ENCODE measurements around the gene CTCFL.
"Not testable (repeated sequence)": the region's sequence is repeated elsewhere in the genome, so short reads cannot be mapped to it uniquely, and the experiment has no call there.

The CTCFL gene

DNA sequence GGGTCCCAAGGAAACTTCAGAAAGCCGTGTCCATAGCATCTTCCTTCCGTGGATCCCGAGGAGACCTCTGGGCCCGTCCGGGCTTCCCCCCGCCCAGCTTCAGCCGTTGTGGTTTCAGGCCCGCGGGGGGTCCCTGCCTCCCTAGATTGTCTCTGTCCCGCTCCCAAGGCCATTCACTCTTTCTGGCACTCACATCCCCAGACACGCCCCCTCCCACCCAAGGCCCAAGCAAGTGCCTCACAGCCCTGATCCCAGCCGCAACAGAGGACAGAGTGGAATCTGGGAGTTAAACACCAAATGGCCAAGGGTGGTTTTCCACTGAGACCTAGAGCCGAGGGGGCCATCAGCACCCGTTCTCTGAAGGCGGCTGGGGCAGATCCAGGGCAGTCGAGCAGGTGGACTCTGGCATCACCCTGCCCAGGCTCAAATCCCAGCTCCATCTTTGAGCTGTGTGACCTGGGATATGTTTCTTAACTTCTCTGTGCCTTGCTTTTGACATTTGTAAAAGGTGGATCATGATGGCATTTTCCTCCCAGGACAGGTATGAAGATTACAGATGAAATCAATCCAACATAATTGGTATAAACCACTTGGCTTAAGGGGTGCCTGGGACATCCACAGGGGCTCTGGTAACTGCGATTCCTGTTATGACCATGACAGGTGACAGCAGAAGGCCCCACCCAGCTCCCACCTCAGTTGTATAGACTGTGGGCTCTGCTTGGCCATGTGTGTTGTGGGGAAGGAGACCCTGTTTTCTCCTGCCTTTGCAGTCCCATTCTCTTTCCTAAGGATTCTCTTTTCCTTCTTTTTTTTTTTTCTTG lies 48.1 kb downstream of the CTCFL start:
- no peak for DNase-seq

DNA sequence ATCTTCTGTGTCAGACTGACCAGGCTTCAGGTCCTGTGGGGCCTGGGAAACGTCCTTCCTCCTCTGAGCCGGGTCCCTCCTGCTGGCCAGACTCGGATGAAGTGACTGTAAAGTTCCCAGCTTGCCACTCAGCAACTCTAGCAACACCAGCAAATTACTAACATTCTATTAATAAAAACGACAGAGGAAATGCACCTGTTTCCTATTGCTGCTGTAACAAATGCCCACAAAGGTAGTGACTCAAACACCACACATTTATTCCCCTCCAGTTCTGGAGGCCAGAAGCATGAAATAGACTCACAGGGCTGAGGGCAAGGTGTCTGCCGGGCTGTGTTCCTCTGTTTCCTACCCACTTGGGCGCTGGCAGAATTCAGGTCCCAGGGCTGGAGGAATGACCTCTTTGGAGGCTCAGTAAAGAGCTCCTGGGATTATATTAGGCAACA lies 48.8 kb downstream of the CTCFL start:
- DNase-seq: no peak

- DNase-seq: no peak
These were observed 49.4 kb downstream of the CTCFL start for GRCh38 chr20:57475388-57476083.

DNA sequence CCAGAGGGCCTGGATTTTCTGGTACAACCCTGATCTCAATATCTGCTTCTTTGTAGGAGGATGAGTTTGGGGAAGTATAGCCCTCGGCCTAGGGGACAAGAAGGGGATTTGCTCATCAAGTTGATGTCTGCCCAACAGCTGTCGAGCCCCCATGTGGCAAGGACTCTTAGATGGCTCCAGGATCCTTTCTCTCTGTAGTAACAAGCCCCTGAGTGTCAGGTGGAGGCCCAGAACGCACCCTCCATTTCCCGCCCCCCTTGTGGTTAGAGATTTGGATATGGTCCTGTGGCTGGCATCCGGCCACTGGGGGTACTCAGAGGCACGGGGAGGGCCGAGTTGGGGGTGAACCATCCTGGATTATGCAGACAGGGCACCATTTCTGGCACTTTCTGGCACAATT lies 50.1 kb downstream of the CTCFL start:
- no peak for DNase-seq

GRCh38 chr20:57474205-57474604 lies 50.7 kb downstream of the CTCFL start:
- no peak for DNase-seq

GRCh38 chr20:57473246-57474048 lies 51.5 kb downstream of the CTCFL start:
- DNase-seq: peak; percentile 65

DNA sequence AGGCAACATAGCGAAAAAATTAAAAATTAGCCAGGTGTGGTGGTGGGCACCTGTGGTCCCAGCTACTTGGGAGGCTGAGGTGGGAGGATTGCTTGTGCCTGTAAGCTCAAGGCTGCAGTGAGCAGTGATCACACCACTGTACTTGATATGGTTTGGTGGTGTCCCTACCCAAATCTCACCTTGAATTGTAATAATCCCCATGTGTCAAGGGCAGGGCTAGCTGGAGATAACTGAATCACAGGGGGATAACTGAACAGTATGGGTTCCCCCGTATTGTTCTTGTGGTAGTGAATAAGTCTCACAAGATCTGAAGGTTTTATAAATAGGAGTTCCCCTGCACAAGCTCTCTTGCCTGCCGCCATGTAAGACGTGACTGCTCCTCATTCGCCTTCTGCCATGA lies 52.5 kb downstream of the CTCFL start:
- not testable (repeated sequence) for DNase-seq

DNA sequence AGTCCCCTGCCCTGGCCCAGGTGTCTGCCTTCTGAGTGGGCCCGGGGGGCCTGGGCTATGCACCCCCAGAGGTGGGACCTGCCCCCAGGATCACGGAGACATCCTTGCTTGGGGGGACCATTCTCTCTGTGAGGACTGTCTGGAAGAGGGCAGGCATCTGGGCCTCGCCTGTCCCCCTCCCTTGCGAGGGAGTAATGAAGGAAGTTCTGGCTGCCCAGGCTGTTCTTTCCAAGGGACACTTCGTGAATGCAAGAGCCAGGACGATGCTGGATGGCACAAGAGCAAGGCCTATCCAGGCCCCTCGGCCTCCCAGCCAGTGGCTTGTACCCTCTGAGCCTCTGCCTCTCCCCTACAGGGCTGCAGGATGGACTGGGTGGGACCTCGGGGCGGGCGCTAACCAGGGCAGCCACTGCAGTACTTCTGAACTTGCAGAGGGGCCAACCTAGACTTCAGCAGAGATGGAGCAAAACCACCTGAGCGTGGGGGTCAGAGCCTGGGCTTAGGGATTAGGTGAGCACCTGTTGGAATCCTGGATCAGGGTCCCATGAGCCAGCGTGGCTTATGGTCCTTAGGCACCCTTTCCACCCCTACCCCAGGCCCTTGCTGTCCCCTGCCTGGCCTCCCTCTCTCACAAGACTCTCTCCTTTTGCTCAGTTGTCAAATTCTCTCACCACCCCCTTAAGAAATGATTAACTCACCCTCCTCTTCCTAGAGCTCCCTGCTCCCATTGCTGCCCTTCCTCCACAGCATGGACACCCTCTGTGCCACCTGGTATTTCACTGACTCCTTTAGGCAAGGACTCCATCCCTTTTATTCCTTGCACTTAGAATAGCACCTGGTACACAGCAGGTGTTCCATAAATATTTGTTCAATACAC lies 53.2 kb downstream of the CTCFL start:
- no peak for DNase-seq

GRCh38 chr20:57470666-57471495 lies 54.1 kb downstream of the CTCFL start:
- no peak for DNase-seq

- DNase-seq: no peak
These were observed 54.8 kb downstream of the CTCFL start for GRCh38 chr20:57470212-57470522.

GRCh38 chr20:57469418-57470211 lies 55.3 kb downstream of the CTCFL start:
- no peak for DNase-seq

GRCh38 chr20:57468523-57469417 lies 56.2 kb downstream of the CTCFL start:
- DNase-seq: no peak

DNA sequence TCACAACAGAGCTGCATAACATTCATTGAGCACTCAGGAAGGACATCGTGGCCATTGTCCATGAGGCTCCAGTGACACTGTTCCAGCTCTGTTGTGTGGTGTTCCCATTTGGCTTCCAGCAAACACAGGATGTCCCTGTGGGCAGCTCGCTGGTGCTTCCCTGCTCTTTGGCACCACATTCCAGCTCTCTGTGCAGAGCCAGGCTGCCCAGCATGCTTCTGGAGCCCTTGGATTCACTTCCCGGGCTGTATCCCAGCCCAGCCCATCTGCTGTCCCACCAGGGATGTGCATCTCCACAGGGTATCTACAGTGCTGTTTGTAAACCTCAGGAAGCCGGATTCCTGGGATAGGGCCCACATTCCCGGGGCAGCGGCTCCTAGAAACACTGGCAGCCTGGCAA lies 57.2 kb downstream of the CTCFL start:
- DNase-seq: no peak

DNA sequence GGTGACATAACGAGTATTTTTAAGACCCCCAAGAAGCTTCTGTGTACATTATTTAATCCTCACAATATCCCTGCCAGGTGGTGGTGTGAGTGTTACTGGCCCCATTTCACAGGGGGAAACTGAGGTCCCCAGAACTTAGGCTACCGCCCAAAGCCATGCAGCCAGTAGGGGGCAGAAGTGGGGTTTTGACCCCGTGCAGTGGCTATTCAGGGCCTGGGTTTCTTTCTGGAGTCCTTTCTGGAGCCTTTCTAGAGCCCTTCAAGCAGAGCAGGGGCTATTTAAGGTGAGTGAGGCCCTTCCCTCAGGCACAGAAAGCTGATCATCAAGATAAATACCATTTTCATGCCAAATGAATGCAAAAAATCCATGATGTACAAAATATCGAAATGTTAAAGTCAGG lies 59.0 kb downstream of the CTCFL start:
- DNase-seq: no peak

GRCh38 chr20:57465486-57465885 lies 59.5 kb downstream of the CTCFL start:
- DNase-seq: no peak

- DNase-seq: no peak
These were observed 60.2 kb downstream of the CTCFL start for GRCh38 chr20:57464642-57465211.

DNA sequence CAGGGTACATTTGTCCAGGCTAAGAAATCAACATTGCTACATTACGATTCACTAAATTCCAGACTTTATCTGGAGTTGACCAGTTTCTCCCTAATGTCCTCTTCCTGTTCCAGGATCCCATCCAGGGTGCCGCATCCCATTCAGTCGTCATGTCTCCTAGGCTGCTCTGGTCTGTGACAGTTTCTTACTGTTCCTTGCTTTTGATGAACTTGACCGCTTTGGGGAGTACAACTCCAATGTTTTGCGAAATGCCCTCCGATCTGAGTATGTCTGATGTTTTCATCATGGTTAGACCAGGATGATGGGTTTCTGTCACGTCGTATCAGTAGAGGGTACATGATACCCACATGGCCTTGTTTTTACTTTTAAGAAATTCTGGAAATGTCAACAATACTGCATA lies 62.2 kb downstream of the CTCFL start:
- no peak for DNase-seq

DNA sequence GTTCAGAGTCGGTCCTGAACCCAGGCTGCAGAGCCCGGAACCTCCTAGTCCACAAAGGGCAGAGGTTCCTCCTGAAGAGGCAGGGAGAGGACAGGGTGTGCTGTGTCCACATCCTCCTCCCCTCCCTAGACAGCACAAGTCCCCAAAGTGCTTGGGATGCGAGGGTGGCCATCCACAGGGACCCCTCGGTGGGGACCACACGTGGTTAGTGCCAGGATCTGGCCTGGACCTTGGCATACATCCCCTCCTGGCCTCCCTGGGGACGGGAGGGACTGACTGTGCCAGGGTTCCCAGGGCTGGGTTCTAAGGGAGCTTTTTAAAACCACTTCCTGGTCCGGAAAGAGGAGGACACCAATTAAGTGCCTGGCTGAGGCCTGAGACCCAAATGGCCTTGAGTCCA lies 63.2 kb downstream of the CTCFL start:
- DNase-seq: no peak

DNA sequence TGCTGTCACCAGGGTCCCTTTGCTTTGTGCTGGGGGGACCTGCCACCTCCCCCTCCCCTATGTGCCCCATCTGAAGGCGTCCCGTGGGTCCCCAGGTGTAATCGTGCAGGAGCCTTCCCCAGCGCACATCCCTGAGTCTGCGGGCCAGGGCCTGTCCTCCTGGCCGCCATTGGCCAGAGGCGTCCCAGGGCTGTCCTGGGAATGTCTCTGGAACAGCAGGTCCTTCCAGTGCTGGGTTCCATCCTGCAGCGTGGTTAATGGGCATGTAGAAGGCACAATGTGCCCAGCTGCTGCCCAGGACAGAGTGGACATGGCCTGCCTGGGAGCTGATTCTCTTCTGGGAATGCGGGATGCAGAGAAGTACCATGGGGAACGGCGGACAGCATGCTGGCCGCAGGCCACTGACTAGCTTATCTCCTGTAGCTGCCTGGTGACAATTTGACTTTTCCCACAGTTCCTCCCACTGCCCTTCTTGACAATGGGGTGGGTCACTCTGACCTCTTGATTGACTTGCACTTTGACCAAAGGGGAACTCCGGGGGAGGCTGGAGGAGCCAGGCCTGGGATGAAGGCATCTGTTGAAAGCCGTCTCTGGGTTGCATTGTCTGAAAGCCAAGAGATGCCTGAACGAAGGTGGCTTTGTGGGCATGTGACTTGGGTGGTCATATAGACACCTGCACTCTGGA lies 64.0 kb downstream of the CTCFL start:
- DNase-seq: no peak

Data from NCI-H2171 (cell line).